ENCODE data around the gene EAF2. TPM values are rescaled to one million over a fixed set of nuclear protein-coding genes. Genes with fewer than 3 reads are reported as not detected.

EAF2 gene
- total RNA-seq, 1 donor: 2.3 TPM

GRCh38 chr3:121822973-121823372 lies 12.0 kb upstream of the EAF2 start:
- DNase-seq (ENCODE audit: low read depth): no peak
- TF ChIP-seq, protein P1, sequence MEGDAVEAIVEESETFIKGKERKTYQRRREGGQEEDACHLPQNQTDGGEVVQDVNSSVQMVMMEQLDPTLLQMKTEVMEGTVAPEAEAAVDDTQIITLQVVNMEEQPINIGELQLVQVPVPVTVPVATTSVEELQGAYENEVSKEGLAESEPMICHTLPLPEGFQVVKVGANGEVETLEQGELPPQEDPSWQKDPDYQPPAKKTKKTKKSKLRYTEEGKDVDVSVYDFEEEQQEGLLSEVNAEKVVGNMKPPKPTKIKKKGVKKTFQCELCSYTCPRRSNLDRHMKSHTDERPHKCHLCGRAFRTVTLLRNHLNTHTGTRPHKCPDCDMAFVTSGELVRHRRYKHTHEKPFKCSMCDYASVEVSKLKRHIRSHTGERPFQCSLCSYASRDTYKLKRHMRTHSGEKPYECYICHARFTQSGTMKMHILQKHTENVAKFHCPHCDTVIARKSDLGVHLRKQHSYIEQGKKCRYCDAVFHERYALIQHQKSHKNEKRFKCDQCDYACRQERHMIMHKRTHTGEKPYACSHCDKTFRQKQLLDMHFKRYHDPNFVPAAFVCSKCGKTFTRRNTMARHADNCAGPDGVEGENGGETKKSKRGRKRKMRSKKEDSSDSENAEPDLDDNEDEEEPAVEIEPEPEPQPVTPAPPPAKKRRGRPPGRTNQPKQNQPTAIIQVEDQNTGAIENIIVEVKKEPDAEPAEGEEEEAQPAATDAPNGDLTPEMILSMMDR (IDR thresholded peaks at IDR 0.05; ENCODE audit: insufficient read depth, low read length): no peak
- no peak overlapping the region for H3K4me3 ChIP-seq (ENCODE audit: low read depth, low read length)

DNA sequence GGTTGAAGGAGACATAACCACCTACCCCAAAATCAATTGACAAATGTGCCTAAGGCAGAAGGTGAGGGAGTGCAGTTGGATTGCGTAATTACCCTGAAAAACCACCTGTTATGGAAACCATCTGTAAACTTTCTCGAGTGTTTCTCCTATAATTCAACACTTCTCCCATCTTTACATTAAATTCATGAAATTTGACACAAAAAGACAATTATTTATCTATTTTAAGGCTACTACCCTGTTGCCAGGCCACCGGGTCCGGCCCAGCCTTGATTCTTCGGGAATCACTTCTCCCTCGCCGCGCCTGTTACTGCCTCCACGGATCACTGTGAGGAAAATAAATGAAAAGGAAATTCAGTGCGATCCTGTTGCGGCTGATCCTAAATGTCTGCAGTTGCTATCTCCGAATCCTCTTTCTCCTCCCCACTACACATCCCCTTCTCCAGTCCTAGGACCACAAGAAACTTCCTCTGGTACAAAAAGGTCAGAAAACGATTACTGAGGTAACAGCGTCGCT lies 795 bp upstream of the EAF2 start:
- DNase-seq (ENCODE audit: low read depth): no peak
- H3K4me3 ChIP-seq (ENCODE audit: low read depth, low read length): peak overlapping the region; percentile 93
- TF ChIP-seq, protein P1 (IDR thresholded peaks at IDR 0.05; ENCODE audit: insufficient read depth, low read length): no peak

DNA sequence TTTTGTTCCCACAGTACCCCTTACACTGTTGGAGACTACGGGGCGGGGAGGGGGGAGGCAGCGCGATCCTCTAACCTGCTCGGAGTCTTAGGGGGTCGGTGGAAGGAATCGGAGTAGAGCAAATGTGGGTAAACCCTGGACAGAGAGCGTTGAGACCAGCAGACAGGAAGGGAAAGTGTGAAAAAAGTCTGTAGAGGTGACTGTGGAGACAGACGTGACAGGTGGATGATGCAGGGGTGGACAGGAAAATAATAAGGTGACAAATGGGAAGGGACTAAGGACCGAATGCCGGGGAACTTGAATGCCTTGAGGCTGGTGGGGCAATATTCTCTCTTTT lies 424 bp downstream of the EAF2 start:
- H3K4me3 ChIP-seq (ENCODE audit: low read depth, low read length): peak overlapping the region; percentile 93
- DNase-seq (ENCODE audit: low read depth): no peak
- TF ChIP-seq, protein P1 (IDR thresholded peaks at IDR 0.05; ENCODE audit: insufficient read depth, low read length): no peak

DNA sequence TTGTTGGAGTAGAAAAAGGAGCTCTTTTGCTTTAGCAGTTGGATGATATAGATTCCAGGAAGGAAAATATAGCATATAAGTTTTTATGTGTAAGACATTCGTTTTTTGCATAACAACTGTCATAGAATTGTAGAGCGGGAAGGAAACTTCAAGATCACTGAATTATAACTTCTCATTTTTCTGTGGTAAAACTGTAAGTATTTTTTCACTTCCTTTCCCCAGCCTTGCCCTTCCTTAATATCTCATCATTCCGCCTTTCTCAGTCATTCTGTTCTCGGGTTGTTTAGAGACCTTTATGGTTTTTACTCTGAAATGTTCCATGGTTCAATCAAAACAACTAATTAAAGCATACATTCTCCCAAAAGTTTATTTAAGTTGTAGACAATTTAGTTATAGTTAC lies 1.1 kb downstream of the EAF2 start:
- no peak overlapping the region for H3K4me3 ChIP-seq (ENCODE audit: low read depth, low read length)
- TF ChIP-seq, protein P1 (IDR thresholded peaks at IDR 0.05; ENCODE audit: insufficient read depth, low read length): no peak
- DNase-seq (ENCODE audit: low read depth): no peak

DNA sequence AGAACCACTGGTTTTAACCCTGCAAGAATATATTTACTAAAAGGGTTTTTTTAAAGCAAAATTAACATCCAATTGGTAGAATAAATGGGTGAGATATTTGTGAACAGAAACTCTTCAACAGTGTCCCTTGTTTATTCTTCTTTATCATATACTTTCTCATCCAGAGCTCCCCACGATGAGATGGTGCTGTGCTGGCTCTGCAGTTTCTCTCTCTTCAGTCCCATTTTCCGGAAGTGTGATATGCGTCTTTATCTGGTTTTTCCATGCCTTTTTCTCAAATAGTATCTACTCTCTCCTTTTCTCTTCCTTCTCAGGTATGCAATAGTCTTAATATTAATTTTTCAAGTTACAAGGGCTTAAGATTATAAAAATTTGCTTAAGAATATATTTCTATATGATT lies 1.5 kb downstream of the EAF2 start:
- no peak overlapping the region for H3K4me3 ChIP-seq (ENCODE audit: low read depth, low read length)
- no peak for DNase-seq (ENCODE audit: low read depth)
- TF ChIP-seq, protein P1 (IDR thresholded peaks at IDR 0.05; ENCODE audit: insufficient read depth, low read length): no peak

DNA sequence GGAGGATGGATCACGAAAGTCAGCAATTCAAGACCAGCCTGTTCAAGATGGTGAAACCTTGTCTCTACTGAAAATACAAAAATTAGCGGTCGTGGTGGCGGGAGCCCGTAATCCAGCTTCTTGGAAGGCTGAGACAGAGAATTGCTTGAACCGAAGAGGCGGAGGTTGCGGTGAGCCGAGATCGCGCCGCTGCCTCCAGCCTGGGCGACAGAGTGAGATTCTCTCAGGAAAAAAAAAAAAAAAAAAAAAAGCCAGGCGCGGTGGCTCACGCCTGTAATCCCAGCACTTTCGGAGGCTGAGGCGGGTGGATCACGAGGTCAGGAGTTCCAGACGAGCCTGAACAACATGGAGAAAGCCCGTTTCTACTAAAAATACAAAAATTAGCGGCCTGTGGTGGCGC lies 5.0 kb downstream of the EAF2 start:
- no peak for DNase-seq (ENCODE audit: low read depth)
- TF ChIP-seq, protein P1 (IDR thresholded peaks at IDR 0.05; ENCODE audit: insufficient read depth, low read length): no peak
- no peak overlapping the region for H3K4me3 ChIP-seq (ENCODE audit: low read depth, low read length)

DNA sequence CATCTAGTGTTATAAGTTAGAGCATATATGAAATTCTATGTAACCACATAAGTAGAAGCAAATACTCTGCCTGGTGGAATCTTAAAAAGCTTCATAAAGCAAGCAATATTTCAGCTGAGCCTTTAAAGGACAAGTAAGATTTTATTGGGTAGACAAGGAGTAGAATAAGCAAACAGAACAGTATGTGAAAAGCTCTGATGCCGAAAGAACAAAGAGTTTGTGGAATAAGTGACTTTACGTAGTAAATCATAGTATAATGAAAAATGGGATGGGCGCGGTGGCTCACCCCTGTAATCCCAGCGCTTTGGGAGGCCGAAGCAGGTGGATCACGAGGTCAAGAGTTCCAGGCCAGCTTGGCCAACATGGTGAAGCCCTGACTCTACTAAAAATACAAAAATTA lies 9.9 kb downstream of the EAF2 start:
- H3K4me3 ChIP-seq (ENCODE audit: low read depth, low read length): no peak overlapping the region

More for the DNA sequence above, 9.9 kb downstream of the EAF2 start:
- TF ChIP-seq, protein P1 (IDR thresholded peaks at IDR 0.05; ENCODE audit: insufficient read depth, low read length): no peak
- DNase-seq (ENCODE audit: low read depth): no peak

Measured in fibroblast of the aortic adventitia (primary cell).